ENCODE measurements around the gene CFAP299. TPM values are rescaled to one million over a fixed set of nuclear protein-coding genes. Genes with fewer than 3 reads are reported as not detected.

The CFAP299 gene
- total RNA-seq, 6 experiments from 2014 or later: not detected

GRCh38 chr4:80386281-80386886 is 50.9 kb downstream of the CFAP299 start:
- Histone ChIP-seq H3K27me3 (no peaks in the 10 kb centered on the region), H3K9me3 (no peaks in the 10 kb centered on the region), H3K36me3 (no peaks in the 10 kb centered on the region), H3K27ac (no peak overlapping the region), H3K4me1 (no peaks in the 10 kb centered on the region), H3K4me3 (no peak overlapping the region)
- ATAC-seq: no peak
- 95% methylated on average over 17 of the region's 42 CpGs for whole genome bisulfite sequencing (ENCODE audit: insufficient coverage, low coverage, low lambda C conversion rate, missing lambda C conversion rate)
- TF ChIP-seq POLR2A (IDR thresholded peaks at IDR 0.05): no peak
- TF ChIP-seq, protein P1, sequence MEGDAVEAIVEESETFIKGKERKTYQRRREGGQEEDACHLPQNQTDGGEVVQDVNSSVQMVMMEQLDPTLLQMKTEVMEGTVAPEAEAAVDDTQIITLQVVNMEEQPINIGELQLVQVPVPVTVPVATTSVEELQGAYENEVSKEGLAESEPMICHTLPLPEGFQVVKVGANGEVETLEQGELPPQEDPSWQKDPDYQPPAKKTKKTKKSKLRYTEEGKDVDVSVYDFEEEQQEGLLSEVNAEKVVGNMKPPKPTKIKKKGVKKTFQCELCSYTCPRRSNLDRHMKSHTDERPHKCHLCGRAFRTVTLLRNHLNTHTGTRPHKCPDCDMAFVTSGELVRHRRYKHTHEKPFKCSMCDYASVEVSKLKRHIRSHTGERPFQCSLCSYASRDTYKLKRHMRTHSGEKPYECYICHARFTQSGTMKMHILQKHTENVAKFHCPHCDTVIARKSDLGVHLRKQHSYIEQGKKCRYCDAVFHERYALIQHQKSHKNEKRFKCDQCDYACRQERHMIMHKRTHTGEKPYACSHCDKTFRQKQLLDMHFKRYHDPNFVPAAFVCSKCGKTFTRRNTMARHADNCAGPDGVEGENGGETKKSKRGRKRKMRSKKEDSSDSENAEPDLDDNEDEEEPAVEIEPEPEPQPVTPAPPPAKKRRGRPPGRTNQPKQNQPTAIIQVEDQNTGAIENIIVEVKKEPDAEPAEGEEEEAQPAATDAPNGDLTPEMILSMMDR (IDR thresholded peaks at IDR 0.05): no peak
- DNase-seq: no peak
- intact Hi-C loops (cut with DNase I): no loop called here

DNA sequence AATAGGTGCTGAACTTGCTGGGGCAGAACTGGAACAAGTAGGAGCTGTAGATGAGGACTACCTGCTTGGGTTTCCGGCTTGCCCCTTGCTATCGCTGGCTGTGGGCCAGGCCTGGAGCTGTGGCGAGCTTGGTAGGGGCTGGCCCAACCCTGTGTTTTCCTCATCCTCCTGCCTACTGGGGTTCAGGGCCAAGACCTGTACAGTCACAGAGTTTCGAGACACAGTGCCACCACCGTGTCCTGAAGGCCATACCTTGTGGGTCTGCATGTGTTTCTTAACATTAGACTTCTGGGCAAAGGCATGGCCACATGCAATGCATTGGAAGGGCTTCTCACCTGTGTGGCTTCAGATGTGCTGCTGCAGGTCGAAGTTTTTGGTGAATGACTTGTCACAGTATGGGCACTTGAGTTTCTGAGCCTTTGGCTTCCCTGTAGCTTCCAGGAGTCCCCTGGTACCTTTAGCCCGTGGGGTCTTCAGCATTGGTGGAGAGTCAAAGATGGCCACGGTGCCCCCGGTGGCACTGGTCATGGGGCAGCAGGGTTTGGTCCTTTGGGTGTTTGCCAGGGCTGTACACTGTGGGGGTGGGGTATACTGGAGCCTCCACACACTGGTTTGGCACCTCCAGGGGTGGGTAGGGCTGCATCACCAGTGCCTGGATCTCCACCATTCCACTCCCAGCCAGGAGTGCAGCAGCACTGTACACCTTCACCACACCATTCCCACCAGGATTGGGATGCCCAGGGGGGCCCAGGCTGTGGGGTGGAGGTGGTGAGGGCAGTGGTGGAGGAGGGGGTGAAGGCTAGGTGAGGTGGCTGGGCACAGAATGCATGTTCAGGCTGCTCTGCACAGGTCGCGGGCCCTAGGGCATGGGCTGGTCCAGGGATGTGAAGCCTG is 52.1 kb downstream of the CFAP299 start:
- TF ChIP-seq, protein P1 (IDR thresholded peaks at IDR 0.05): no peak
- no peak for TF ChIP-seq POLR2A (IDR thresholded peaks at IDR 0.05)
- Histone ChIP-seq H3K27me3 (no peaks in the 10 kb centered on the region), H3K4me3 (no peak overlapping the region), H3K27ac (no peak overlapping the region), H3K36me3 (no peaks in the 10 kb centered on the region), H3K9me3 (no peaks in the 10 kb centered on the region), H3K4me1 (no peaks in the 10 kb centered on the region)
- 55% methylated on average over 1 of the region's 11 CpGs for WGBS (ENCODE audit: insufficient coverage, low coverage, low lambda C conversion rate, missing lambda C conversion rate)
- intact Hi-C loops (cut with DNase I): no loop called here
- ATAC-seq (peak in 1 of 4 donors; percentile 42), DNase-seq (no peak)

- TF ChIP-seq POLR2A (IDR thresholded peaks at IDR 0.05): no peak
- TF ChIP-seq, protein P1 (IDR thresholded peaks at IDR 0.05): no peak
Measured at GRCh38 chr4:80388284-80388607, 52.7 kb downstream of the CFAP299 start.

DNA sequence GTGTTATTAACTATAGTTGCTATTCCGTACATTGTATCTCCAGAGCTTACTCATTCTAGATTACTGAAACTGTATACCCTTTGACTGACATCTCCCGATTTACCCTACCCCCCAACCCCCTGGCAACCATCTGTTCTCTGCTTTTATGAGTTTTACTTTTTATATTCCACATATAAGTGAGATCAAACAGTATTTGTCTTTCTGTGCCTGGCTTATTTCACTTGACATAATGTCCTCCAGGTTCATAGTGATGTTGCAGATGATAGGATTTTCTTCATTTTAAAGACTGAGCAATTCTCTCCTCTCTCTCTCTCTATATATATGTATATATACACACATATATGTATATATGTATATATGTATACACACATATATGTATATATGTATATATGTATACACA is 54.6 kb downstream of the CFAP299 start:
- 88% methylated on average over 2 of the region's 2 CpGs for WGBS (ENCODE audit: insufficient coverage, low coverage, low lambda C conversion rate, missing lambda C conversion rate)
- Histone ChIP-seq H3K9me3 (no peaks in the 10 kb centered on the region), H3K4me3 (no peak overlapping the region), H3K27ac (no peak overlapping the region), H3K27me3 (no peaks in the 10 kb centered on the region), H3K36me3 (no peaks in the 10 kb centered on the region), H3K4me1 (no peaks in the 10 kb centered on the region)
- no peak for DNase-seq
- intact Hi-C loops (cut with DNase I): no loop called here
- no peak for TF ChIP-seq POLR2A (IDR thresholded peaks at IDR 0.05)
- TF ChIP-seq, protein P1 (IDR thresholded peaks at IDR 0.05): no peak
- ATAC-seq: no peak

More at GRCh38 chr4:80388284-80388607, 52.7 kb downstream of the CFAP299 start:
- Histone ChIP-seq H3K9me3 (no peaks in the 10 kb centered on the region), H3K4me1 (no peaks in the 10 kb centered on the region), H3K27ac (no peak overlapping the region), H3K4me3 (no peak overlapping the region), H3K27me3 (no peaks in the 10 kb centered on the region), H3K36me3 (no peaks in the 10 kb centered on the region)
- WGBS (ENCODE audit: insufficient coverage, low coverage, low lambda C conversion rate, missing lambda C conversion rate): 82% methylated on average over 4 of the region's 8 CpGs
- DNase-seq (no peak), ATAC-seq (no peak)
- intact Hi-C loops (cut with DNase I): no loop called here

Measured in right lobe of liver (tissue), 6 donors.